Stimulated activated CD4-positive, alpha-beta T cell treated with anti-CD3 and anti-CD28 coated beads, Interleukin-4, amount 100 ng/mL, for 48 hours (primary cell): Measurements from ENCODE around the gene SLC25A15.

ENCODE experiments used
- DNase-seq, 2 donors: peaks; one replicate each; pipeline ENCODE4 v3.0.0-alpha.2; 2020; ENCODE audit warnings: low read depth in 2 of 2

The SLC25A15 gene

DNA sequence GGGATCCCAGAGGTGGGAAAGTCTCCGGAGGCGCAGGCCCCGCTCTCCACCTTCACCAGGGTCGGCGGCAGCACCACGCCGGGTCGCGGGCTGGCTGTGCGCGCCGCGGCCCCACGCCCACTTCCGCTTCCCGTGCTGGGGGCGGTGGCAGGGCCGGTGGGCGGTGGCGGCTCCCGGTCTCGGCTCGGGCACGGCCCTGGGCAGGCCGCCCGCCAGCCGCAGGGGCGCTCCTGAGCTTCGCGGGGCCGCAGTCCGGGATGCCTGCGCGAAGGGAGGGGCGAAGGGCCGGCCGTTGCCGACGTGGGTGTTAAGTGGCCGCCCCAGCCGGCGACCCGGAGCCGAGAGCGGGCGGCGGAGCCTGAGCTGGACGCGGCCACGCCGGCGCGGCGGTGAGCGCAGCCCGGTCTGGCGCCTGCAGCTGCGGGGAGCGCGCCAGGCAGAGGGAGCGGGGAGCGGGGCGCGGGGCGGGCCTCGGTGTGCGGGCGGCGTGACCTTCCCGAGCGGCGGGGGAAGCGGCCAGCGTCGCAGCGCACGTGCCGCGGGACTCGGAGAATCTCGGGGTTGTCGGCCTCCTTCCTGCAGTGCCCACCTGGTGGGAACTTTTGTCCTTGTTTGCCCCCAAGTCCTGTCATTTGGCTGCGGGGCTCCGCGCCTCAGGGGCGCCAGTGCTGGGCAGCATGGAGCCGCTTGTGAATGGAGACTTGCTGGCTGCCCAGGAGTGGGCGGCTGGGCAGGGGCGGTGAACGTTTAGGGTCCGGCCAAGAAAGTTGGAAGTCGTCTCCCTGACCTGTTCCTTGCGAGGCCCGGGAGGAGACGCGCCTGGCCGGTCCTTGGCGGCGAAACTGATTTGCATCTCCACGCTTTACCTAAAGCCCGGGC, at the start of gene SLC25A15:
TSS of gene SLC25A15 (plus strand) at position 337 of the 879 bp plus-strand sequence. CDS start 3,616 bp downstream, outside the sequence.
- peak; percentile 58 to 70 for DNase-seq

GRCh38 chr13:40749327-40749726, 40.1 kb upstream of the SLC25A15 start:
- DNase-seq = no peak

- DNase-seq = no peak
Observed at GRCh38 chr13:40755082-40755700, 34.2 kb upstream of the SLC25A15 start.

GRCh38 chr13:40756042-40756441, 33.4 kb upstream of the SLC25A15 start:
- DNase-seq = no peak

DNA sequence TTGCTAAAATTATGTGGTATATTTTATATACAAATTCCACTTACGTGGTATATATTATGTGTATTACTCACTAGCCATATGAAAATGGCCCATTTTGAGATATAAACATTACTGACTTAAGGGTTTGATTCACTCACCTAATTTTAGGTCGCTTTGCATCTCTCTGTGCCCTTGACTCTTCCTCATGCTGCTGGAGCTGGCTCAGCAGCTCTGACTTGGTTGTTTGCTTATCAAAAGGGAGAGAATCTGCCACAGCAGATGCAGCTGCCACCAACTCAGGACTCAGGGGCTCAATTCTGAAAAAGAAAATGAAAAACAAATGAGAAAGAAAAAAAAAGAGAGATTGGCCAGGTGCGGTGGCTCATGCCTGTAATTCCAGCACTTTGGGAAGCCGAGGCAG, 30.6 kb upstream of the SLC25A15 start:
- DNase-seq = no peak

- no peak for DNase-seq
Observed at GRCh38 chr13:40762849-40763248, 26.6 kb upstream of the SLC25A15 start.

- DNase-seq = peak in 1 of 2 donors; percentile 49
Observed at GRCh38 chr13:40764587-40765403, 24.6 kb upstream of the SLC25A15 start.

GRCh38 chr13:40765602-40766001, 23.8 kb upstream of the SLC25A15 start:
- no peak for DNase-seq

GRCh38 chr13:40769970-40770369, 19.4 kb upstream of the SLC25A15 start:
- no peak for DNase-seq

- DNase-seq = no peak
Observed at GRCh38 chr13:40770609-40770933, 18.8 kb upstream of the SLC25A15 start.

GRCh38 chr13:40770934-40771618, 18.3 kb upstream of the SLC25A15 start, which contains the start of gene MRPS31:
Gene MRPS31 (minus strand): TSS chr13:40771190. CDS start chr13:40771136, 54 bp downstream.
- peak; percentile 95 for DNase-seq

DNA sequence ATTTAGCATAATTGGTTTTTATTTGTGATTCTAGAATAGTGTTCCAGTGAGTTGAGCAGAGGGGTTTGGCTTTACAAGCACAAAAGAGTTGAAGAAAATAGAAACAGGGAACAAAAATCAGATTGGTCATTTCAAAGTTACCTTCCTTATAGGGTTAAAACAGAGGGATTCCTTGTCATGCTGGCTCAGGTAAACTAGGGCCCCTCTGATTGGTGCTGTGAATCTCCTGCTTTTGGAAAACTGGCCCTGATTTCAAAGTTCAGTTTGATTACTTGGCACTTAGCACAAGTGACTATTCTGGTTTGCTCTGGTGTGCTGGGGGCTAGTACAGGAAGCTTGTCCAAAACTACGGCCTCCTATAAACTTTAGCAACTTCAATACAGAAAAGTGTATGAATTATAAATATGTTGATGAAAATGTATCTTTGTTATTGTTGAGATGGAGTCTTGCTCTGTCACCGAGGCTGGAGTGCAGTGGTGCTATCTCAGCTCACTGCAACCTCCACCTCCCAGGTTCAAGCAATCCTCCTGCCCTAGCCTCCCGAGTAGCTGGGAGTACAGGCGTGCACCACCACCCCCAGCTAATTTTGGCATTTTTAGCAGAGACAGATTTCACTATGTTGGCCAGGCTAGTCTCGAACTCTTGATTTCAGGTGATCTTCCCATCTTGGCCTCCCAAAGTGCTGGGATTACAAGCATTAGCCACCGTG, 16.5 kb upstream of the SLC25A15 start:
- no peak for DNase-seq

DNA sequence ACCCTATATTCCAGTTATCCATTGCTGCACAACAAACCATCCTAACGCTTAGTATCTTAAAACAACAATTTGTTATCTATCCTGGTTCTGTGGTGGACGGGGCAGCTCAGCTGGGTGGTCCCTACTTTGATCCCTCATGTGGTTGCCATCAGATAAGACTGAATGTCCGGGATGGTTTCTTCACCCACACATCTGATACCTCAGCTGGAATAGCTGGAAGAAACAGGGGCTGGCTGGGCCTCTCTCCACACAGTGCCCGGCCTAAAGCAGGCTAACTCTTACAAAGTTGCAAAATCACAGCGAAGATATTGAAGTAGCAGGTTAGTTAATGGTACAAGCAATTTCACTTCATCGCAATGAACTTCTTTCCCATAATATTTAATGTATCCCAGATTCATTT, 14.7 kb upstream of the SLC25A15 start:
- DNase-seq = no peak

DNA sequence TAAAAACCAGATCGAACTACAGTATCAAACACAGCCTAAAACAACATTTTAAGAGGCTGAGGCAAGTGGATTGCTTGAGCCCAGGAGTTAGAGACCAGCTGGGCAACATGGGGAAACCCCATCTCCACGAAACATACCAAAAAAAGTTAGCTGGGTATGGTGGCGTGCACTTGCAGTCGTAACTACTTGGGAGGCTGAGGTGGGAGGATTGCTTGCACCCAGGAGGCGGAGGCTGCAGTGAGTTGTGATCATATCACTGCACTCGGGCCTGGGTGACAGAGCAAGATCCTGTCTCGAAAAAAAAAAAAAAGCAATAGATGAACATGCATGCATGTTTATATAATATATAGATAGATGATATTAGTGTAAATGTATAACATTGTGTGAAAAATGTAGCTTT, 13.2 kb upstream of the SLC25A15 start:
- DNase-seq = no peak

DNA sequence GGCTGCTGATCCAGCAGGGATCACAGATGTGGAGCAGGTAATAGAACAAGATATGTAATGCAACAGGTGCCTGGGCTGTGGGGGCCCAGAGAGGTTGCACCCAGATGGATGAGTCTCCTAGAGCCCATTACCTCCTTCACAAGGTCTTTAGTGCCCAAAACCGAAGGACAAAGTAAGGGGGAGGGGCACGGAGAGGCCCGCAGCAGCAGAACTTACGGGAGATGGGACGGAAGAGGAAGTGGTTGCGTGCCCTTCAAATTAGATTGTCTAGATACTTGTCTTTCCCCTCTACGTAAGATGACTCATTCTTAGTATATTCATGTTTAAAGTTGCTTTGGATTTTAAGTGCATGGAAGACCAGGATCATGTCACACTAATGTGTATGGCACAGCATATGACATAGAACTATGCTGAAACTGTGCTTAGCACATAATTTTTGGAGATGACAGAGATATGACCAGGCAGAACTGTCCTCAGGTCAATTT, 12.7 kb upstream of the SLC25A15 start:
- peak; percentile 39 to 54 for DNase-seq

- no peak for DNase-seq
Observed at GRCh38 chr13:40777166-40777808, 12.1 kb upstream of the SLC25A15 start.

DNA sequence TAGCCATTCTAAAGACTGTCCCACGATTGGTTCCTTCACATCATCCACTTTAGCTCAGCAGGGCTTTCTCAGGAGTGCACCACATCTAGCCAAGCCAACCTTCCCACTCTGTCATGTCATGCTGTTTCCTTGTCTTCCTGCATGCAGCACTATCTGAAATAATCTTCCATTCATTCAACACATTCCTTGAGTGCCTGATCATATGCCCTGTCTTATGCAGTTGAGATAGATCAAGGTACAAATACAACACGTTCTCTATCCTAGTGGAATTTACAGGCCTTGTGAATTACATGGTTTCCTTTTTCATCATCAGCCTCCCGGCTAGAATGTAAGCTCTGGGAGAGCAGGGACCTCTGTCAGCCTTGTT, 11.6 kb upstream of the SLC25A15 start:
- no peak for DNase-seq

GRCh38 chr13:40779049-40779448, 10.4 kb upstream of the SLC25A15 start:
- DNase-seq = no peak

- no peak for DNase-seq
Observed at GRCh38 chr13:40779796-40780285, 9.6 kb upstream of the SLC25A15 start.

DNA sequence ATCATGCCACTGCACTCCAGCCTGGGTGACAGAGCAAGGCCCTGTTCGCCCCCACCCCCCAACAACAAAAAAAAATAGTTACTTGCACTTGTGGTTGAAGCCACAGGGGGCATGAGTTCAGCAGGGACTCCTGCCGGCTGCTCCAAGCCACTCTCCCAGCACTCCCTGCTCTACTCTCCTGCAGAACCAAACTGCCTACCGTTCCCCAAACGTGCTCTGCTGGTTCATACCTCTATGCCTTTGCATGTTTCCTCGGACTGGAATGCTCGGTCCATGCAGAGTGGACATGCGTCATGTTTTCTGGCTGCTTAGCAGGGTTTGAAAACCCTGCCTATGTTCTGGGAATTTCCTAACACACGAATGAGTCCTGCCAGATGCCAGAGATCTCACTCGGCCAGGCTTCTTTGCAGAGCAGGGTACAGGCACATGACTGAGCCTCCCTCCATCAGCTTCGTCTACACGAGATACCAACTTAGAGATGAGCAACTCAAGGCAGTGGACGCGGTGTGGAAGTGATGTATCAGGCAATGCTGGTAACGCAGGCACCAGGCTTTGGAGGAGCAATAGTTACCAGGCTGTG, 8.5 kb upstream of the SLC25A15 start:
- no peak for DNase-seq
